B cell (primary cell): ENCODE results near the gene NR4A1. TPM values are rescaled to one million over a fixed set of nuclear protein-coding genes. Genes with fewer than 3 reads are reported as not detected.

Experiments
- ATAC-seq: fragments of 200-7000 bp; cut with Tn5 transposase; one replicate; pipeline ENCODE4 v1.10.0; 2021; ENCODE audit warnings: low read depth, mild to moderate bottlenecking, moderate number of reproducible peaks, moderate library complexity
- CTCF ChIA-PET: fragments of 350-600 bp; sonication (Branson Sonifier 250); formaldehyde crosslinking; loops from one replicate; lab custom pipeline; 2021; ENCODE audit warnings: antibody characterized with exemption, inconsistent platforms; lab: Charles Lee
- POLR2A ChIA-PET: fragments of 350-600 bp; sonication (Branson Sonifier 250); formaldehyde crosslinking; loops from one replicate; lab custom pipeline; 2021; ENCODE audit warnings: antibody characterized with exemption; lab: Charles Lee
- DNase-seq: peaks from one replicate; pipeline ENCODE4 v3.0.0; 2013
- H2AFZ ChIP-seq: 2 replicates; pipeline ENCODE4 v1.6.1; 2012; ENCODE audit warnings: mild to moderate bottlenecking, low read depth, low read length; ENCODE audit not compliant: insufficient read depth, poor library complexity, severe bottlenecking
- H3K27ac ChIP-seq, 2 donors: 1 replicate in 1 of 2; 2 replicates in 1 of 2; pipeline ENCODE4 v1.5.1; 2012 to 2013; ENCODE audit warnings: low read length in 2 of 2, mild to moderate bottlenecking in 2 of 2, moderate library complexity in 1 of 2
- H3K27me3 ChIP-seq, 4 experiments: fragments of 200-600 bp in 1 of 4; sonication (generic) in 1 of 4; replicated peaks in 1 of 4; 1 replicate in 2 of 4; 2 replicates in 2 of 4; pipeline versions ENCODE4 v1.6.1 to v1.7.0; 2013 to 2016; ENCODE audit warnings: low read length in 3 of 4, mild to moderate bottlenecking in 2 of 4, mixed read lengths in 1 of 4, moderate library complexity in 1 of 4; ENCODE audit not compliant: insufficient read depth in 4 of 4, control insufficient read depth in 3 of 4; ENCODE audit errors: control extremely low read depth in 1 of 4
- H3K36me3 ChIP-seq, 2 experiments: replicated peaks in 1 of 2; 1 replicate in 1 of 2; 2 replicates in 1 of 2; pipeline versions ENCODE4 v1.6.1 to v1.7.1; 2013; ENCODE audit warnings: low read length in 1 of 2; ENCODE audit not compliant: insufficient read depth in 2 of 2, control insufficient read depth in 1 of 2; ENCODE audit errors: control extremely low read depth in 1 of 2, extremely low read depth in 1 of 2
- H3K4me1 ChIP-seq, 2 donors: fragments of 200-600 bp in 1 of 2; sonication (generic) in 1 of 2; 1 replicate in 1 of 2; 2 replicates in 1 of 2; pipeline versions ENCODE4 v1.5.1 to v1.6.1; 2013 to 2017; ENCODE audit warnings: low read length in 2 of 2; ENCODE audit not compliant: control insufficient read depth in 2 of 2, insufficient read depth in 2 of 2
- H3K4me2 ChIP-seq: replicated peaks from 2 replicates; pipeline ENCODE3; 2012; ENCODE audit warnings: mild to moderate bottlenecking, low read depth, low read length; ENCODE audit not compliant: poor library complexity, severe bottlenecking
- H3K4me3 ChIP-seq, 5 experiments: fragments of 200-600 bp in 1 of 5; sonication (generic) in 1 of 5; 1 replicate in 3 of 5; 2 replicates in 2 of 5; pipeline versions ENCODE4 v1.5.1 to v1.7.0; 2011 to 2016; ENCODE audit warnings: low read length in 4 of 5, mild to moderate bottlenecking in 4 of 5, low read depth in 2 of 5, control low read depth in 1 of 5, moderate library complexity in 1 of 5; ENCODE audit not compliant: insufficient read depth in 1 of 5; ENCODE audit errors: control extremely low read depth in 1 of 5, extremely low read depth in 1 of 5
- H3K79me2 ChIP-seq: fragments of 200-600 bp; sonication (generic); one replicate; pipeline ENCODE4 v1.6.0; 2016; ENCODE audit warnings: low read length; ENCODE audit not compliant: control insufficient read depth, insufficient read depth
- H3K9ac ChIP-seq: fragments of 200-600 bp; sonication (generic); 2 replicates; pipeline ENCODE4 v1.6.1; 2017; ENCODE audit warnings: mild to moderate bottlenecking, low read length, moderate library complexity
- H3K9me3 ChIP-seq, 3 donors: one replicate each; pipeline versions ENCODE4 v1.6.1 to v1.7.1; 2013; ENCODE audit warnings: low read length in 2 of 3; ENCODE audit not compliant: control insufficient read depth in 2 of 3, insufficient read depth in 1 of 3; ENCODE audit errors: control extremely low read depth in 1 of 3
- H4K20me1 ChIP-seq: 2 replicates; pipeline ENCODE4 v1.6.0; 2012; ENCODE audit warnings: mild to moderate bottlenecking, low read length; ENCODE audit not compliant: insufficient read depth, control insufficient read depth, poor library complexity, severe bottlenecking
- H3K27ac Mint-ChIP-seq: one replicate; pipeline ENCODE4 v1.8.0; 2021; ENCODE audit warnings: mixed read lengths
- H3K27me3 Mint-ChIP-seq: one replicate; pipeline ENCODE4 v1.8.0; 2021; ENCODE audit warnings: mixed read lengths
- H3K4me1 Mint-ChIP-seq: one replicate; pipeline ENCODE4 v1.8.0; 2021; ENCODE audit warnings: mixed read lengths
- H3K4me3 Mint-ChIP-seq: one replicate; pipeline ENCODE4 v1.8.0; 2021; ENCODE audit warnings: mixed read lengths
- H3K9me3 Mint-ChIP-seq: one replicate; pipeline ENCODE4 v1.8.0; 2022; ENCODE audit warnings: mixed read lengths; ENCODE audit not compliant: insufficient read depth
- EZH2 ChIP-seq: IDR thresholded peaks from 2 replicates; pipeline ENCODE4 v1.6.1; 2012; ENCODE audit warnings: borderline replicate concordance, low read depth, mild to moderate bottlenecking, moderate library complexity, low read length; ENCODE audit not compliant: insufficient read depth, poor library complexity, severe bottlenecking
- WGBS: methylation state at CpG from one replicate; pipeline ENCODE4 v1.1.5; 2013; ENCODE audit warnings: missing lambda C conversion rate; ENCODE audit not compliant: insufficient coverage; 5-methylcytosine and 5-hydroxymethylcytosine counted together
- intact Hi-C: fragments of 100-400 bp; cut with micrococcal nuclease; formaldehyde crosslinking; loops from one replicate; pipeline ENCODE4 v1.10.0; 2022
- polyA minus RNA-seq: library from RNA; depleted of rRNA, polyadenylated mRNA; stranded (reverse); fragments of >200 nt; gene quantifications from 2 replicates; pipeline ENCODE4 v1.2.3, GENCODE V29; 2012
- polyA plus RNA-seq: library from polyadenylated mRNA; depleted of rRNA; stranded (reverse); fragments of >200 nt; gene quantifications from 2 replicates; pipeline ENCODE4 v1.2.3, GENCODE V29; 2012
- total RNA-seq, 2 donors: library from RNA; stranded (reverse); fragments of 120-200 nt in 1 of 2; gene quantifications; 1 replicate in 1 of 2; 2 replicates in 1 of 2; pipeline versions ENCODE4 v1.2.3 to v1.2.4, GENCODE V29; 2013 to 2022
- TF ChIP-seq, protein P1 (sequence below): fragments of 200-600 bp; IDR thresholded peaks from one replicate; pipeline ENCODE4 v1.8.0; 2022; ENCODE audit warnings: antibody characterized with exemption, mild to moderate bottlenecking

NR4A1 gene
- total RNA-seq: 43.2 and 52.8 TPM in 2 replicates
- 14.8 TPM for total RNA-seq (2013)
- polyA plus RNA-seq: 470 and 1,095 TPM in 2 replicates
- polyA minus RNA-seq: 108 and 370 TPM in 2 replicates

DNA sequence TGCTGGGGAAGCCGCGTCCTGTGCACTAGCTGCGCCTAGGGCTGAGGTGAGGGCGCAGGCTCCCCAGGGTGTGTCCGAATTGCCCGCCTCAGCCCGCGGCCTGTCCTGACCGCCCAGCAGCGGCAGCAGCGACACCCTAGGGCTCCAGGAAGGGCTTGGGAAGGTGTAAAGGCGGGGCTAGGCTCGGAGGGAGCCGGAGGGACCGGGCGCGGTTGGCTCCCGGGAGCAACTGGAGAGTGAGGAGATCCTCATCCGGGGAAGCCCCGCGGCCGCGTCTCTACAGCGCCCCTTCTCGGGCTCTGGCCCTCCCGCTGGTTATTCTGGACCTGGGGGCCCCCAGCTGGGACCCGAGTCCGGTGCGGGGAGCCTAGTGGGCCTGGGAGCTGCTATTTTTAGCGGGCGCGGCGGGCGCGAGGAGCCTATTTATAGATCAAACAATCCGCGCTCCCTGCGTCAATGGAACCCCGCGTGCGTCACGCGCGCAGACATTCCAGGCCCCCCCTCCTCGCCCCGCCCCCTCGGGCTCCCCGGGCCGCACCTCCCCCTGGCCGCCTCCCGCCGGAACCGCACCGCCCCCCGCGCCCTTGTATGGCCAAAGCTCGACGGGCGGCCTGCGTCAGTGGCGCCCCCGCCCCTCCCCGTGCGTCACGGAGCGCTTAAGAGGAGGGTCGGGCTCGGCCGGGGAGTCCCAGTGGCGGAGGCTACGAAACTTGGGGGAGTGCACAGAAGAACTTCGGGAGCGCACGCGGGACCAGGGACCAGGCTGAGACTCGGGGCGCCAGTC is at the start of gene NR4A1:
Gene NR4A1 (plus strand): TSS at position 685 of the 784 bp plus-strand sequence. CDS start 2,887 bp downstream, outside the sequence.
- H2AFZ ChIP-seq: no peak within 1 kb of the TSS
- peaks cover 0 to 9% of the 10 kb centered on the region in 2 experiments for H3K36me3 ChIP-seq
- TF ChIP-seq, protein P1, sequence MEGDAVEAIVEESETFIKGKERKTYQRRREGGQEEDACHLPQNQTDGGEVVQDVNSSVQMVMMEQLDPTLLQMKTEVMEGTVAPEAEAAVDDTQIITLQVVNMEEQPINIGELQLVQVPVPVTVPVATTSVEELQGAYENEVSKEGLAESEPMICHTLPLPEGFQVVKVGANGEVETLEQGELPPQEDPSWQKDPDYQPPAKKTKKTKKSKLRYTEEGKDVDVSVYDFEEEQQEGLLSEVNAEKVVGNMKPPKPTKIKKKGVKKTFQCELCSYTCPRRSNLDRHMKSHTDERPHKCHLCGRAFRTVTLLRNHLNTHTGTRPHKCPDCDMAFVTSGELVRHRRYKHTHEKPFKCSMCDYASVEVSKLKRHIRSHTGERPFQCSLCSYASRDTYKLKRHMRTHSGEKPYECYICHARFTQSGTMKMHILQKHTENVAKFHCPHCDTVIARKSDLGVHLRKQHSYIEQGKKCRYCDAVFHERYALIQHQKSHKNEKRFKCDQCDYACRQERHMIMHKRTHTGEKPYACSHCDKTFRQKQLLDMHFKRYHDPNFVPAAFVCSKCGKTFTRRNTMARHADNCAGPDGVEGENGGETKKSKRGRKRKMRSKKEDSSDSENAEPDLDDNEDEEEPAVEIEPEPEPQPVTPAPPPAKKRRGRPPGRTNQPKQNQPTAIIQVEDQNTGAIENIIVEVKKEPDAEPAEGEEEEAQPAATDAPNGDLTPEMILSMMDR: no peak
- TF ChIP-seq EZH2: no peak
- H3K4me2 ChIP-seq: peak within 1 kb of the TSS; percentile 97
- H3K27ac ChIP-seq: peak within 1 kb of the TSS; percentile 99 to 100
- DNase-seq: peak; percentile 99
- ChIA-PET CTCF (interaction anchor here (0.6 to 2.7 kb wide), 16 partner anchors 10 to 67 kb away, joined by 3 to 49 read pairs (median 6); partner anchors contain the start of gene ATG101), POLR2A (interaction anchor here (0.5 to 2.5 kb wide), 18 partner anchors 10 to 66 kb away, joined by 3 to 31 read pairs (median 4); partner anchors contain the start of genes ATG101 and TAMALIN)
- peaks cover 39% of the 10 kb centered on the region for H4K20me1 ChIP-seq
- no peaks in the 10 kb centered on the region for H3K27me3 Mint-ChIP-seq
- H3K79me2 ChIP-seq: peaks cover 15% of the 10 kb centered on the region
- H3K9ac ChIP-seq: peak within 1 kb of the TSS; percentile 98
- H3K27ac Mint-ChIP-seq: peak within 1 kb of the TSS; percentile 99
- no peaks in the 10 kb centered on the region for H3K9me3 ChIP-seq
- intact Hi-C loops: loop anchor here (1.0 kb wide), 7 partner anchors 9 to 46 kb away; partner anchors contain the start of gene ATG101
- H3K4me3 ChIP-seq: peak within 1 kb of the TSS; percentile 73 to 92 (median 86)
- peaks cover 45% of the 10 kb centered on the region for H3K4me1 Mint-ChIP-seq
- peak; percentile 80 for ATAC-seq
- WGBS: 0% methylated on average over 70 of the region's 77 CpGs
- peaks cover 25 to 38% of the 10 kb centered on the region in 2 donors for H3K4me1 ChIP-seq
- peak within 1 kb of the TSS; percentile 100 for H3K4me3 Mint-ChIP-seq
- H3K9me3 Mint-ChIP-seq: no peaks in the 10 kb centered on the region
- no peaks in the 10 kb centered on the region for H3K27me3 ChIP-seq
